HG03196 (cell line): Measurements from ENCODE around the gene TMEM191C.
"Not testable (repeated sequence)": the region's sequence is repeated elsewhere in the genome, so short reads cannot be mapped to it uniquely, and the experiment has no call there.

Source experiments
- ATAC-seq: cut with Tn5 transposase; IDR thresholded peaks from one replicate; pipeline ENCODE4 v1.9.1; 2021; ENCODE audit not compliant: unreplicated experiment

Gene TMEM191C

GRCh38 chr22:21469097-21469994, 2.2 kb downstream of the TMEM191C start:
- ATAC-seq: peak; percentile 20

DNA sequence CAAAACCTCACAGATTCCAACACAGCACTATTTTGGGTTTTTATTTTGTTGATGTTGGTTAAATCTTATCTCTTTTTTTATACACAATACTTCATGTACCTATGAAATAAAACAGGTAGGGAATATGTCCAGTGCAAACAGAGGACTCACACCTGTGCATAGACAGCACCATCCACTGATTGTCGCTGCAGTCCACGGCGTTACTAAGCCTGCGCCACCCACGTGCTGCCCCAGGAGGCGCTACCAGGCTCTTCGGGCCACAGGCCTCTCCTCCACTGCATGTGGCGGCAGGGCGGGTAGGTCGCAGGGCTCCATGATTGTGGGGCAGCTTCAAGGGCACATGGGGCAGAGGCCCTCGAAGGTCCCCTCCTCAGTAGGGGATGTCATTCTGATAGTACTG, 5.8 kb downstream of the TMEM191C start:
- ATAC-seq: not testable (repeated sequence)

DNA sequence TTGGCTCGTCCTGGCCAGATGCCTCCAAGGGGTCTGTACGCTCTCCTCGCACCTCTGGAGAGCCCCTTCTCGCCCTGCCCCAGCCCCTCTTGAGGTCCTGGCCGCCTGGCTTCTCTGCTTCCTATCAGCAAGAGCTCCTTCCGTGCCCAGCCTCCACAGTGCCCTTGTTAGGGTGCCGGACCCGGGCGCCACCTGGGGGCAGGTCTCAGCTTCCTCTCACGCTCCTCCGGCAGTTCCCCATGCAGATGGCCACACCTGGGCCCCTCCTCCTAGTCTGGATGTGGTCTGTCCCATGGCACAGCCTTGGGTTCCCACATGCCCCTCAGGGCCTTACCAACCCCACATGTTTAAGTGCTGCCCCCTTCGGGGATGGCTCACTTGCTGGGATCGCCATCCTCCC, 6.5 kb downstream of the TMEM191C start:
- ATAC-seq: not testable (repeated sequence)

GRCh38 chr22:21484039-21484438, 16.9 kb downstream of the TMEM191C start:
- not testable (repeated sequence) for ATAC-seq

DNA sequence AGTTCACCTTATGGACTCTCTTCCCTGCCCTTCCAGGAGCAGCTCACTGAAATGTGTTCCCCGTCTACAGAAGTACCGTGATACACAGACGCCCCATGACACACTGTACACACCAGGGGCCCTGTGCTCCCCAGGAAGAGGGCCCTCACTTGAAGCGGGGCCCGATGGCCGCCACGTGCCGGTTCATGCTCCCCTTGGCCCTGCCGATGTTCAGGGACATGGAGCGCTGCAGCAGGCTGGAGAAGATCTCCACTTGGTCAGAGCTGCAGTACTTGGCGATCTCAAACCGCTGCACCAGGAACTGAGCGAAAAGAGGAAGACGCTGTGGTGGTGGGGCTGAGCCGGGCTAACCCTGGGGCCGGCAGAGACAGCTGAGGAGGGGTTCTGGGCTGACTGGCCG, 20.5 kb downstream of the TMEM191C start:
- not testable (repeated sequence) for ATAC-seq

GRCh38 chr22:21489149-21489680, 22.0 kb downstream of the TMEM191C start:
- ATAC-seq: not testable (repeated sequence)

GRCh38 chr22:21490556-21490955, 23.4 kb downstream of the TMEM191C start:
- ATAC-seq: not testable (repeated sequence)

- not testable (repeated sequence) for ATAC-seq
These were observed 25.1 kb downstream of the TMEM191C start for GRCh38 chr22:21492271-21492670.

DNA sequence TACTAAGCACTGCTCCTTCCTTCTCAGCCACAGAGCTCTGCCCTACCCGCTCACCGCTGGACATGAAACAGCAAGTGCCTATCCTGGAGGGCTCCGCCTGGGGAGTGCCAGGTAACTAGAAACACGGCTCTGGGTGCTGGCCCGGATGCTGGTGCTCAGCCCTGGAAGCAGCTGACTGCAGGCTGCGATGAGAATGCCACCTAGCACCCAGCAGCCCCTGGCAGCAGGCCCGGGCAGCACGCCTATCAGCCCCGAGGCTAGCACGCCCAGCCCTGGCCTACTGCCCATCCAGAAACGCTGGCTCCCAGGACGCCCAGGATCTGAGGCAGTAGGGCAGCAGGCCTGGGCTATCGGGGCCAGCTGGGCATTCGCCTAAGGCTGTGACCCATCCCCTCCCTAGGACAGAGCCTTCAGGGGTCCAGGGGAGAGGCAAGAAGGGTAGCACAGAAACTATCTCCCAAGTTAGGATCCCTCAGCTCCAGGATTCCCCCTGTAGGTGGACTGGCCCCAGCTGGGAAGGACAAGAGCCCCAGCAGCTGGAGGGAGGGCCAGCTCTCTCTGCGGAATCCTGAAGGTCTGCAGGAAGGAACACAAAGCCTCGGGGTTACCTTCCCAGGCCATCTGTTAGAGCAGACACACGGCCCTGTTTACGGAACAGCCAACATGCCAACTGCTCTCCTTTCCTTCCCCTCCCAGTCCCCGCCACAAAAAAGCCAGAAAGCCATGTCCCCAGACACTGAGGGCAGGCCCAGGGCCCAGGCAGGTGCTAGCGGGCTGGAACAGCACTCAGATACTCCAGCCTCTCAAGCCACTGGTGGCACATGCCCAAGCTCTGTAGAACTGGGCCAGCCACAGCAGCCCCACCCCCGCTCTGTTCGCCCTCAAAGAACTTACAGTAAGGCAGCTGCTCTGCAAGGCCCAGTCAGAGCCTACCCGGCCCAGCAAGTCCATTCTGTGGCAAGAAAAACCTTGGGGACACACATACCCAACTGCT, 26.9 kb downstream of the TMEM191C start:
- ATAC-seq: not testable (repeated sequence)

- ATAC-seq: not testable (repeated sequence)
These were observed 30.8 kb downstream of the TMEM191C start for GRCh38 chr22:21497984-21498383.

- not testable (repeated sequence) for ATAC-seq
These were observed 31.3 kb downstream of the TMEM191C start for GRCh38 chr22:21498489-21498888.

GRCh38 chr22:21499623-21500506, 32.7 kb downstream of the TMEM191C start:
- not testable (repeated sequence) for ATAC-seq

- ATAC-seq: not testable (repeated sequence)
These were observed 43.2 kb downstream of the TMEM191C start for GRCh38 chr22:21510397-21510796.

GRCh38 chr22:21512022-21512421, 44.8 kb downstream of the TMEM191C start:
- ATAC-seq: not testable (repeated sequence)

DNA sequence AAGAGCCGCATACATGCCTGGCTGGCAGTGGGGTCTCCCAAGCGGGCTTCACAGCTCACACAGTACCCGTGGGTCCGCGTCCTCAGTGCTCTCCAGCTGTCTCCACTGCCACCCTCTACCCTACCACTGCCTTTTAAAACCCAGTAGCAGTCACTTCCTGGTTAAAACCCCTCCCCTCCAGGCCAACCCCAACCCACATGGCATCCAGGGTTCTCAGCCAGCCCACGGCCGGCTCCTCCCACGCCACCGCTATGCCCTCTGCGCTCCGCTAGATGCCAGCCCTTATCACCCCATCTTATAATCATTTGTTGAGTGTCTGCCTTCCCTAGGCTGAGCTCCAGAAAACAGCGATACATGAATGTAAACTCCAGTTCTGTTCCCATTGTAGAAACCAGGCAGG, 46.9 kb downstream of the TMEM191C start:
- not testable (repeated sequence) for ATAC-seq

DNA sequence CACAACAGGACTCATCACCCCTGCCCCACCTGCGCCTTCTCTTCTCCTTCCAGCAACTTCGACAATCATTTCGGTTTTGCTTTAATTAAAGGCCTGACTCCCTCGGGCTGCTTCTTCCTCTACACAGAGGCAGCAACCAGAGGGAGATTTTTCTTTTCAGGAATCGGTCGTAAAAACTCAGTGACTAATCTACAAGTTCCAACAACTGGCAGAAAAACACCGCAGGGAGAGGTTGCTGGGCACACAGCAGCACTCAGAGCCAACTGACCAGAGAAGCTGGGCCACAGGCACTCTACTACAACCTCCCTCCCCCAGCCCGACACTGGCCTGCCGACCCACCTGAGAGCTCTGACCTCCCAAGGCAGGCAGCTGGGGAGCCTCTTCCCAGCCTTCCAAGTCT, 48.0 kb downstream of the TMEM191C start:
- ATAC-seq: not testable (repeated sequence)

DNA sequence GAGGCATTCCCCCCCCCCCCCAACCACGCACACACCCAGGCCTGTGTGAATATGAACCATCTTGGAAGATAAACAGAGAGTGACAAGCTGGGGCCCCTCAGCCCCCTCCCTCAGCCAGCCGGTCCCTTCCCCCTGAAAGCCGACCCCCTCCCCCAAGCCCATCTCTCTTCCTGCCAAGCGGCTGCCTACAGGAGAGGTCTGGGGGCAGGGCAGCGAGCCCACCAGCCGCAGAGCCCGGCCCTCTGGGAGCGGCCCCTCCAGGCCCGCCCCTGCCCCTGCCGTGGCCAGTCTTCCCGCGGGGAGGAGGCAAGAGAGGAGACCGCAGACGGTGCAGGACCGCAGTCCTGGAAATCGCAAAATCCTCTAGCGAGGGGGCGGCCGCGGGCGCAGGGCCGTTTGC, 49.3 kb downstream of the TMEM191C start:
- ATAC-seq: not testable (repeated sequence)

- ATAC-seq: peak; percentile 82
These were observed 50.0 kb downstream of the TMEM191C start for GRCh38 chr22:21516970-21517764.
